VCaP (cell line): ENCODE data around the gene MALRD1.

Source experiments
- H3K27ac ChIP-seq: fragments of 450-650 bp; 2 replicates; pipeline ENCODE4 v1.5.1; 2017
- CTCF ChIP-seq: fragments of 450-650 bp; conservative IDR thresholded peaks from 2 replicates; pipeline ENCODE4 v1.5.1; 2017; ENCODE audit warnings: mild to moderate bottlenecking, moderate library complexity

MALRD1 gene

GRCh38 chr10:19701427-19702052, 652.9 kb downstream of the MALRD1 start:
- TF ChIP-seq CTCF = no peak
- H3K27ac ChIP-seq = no peak overlapping the region

GRCh38 chr10:19702215-19702614, 653.6 kb downstream of the MALRD1 start:
- no peak for TF ChIP-seq CTCF
- no peak overlapping the region for H3K27ac ChIP-seq

DNA sequence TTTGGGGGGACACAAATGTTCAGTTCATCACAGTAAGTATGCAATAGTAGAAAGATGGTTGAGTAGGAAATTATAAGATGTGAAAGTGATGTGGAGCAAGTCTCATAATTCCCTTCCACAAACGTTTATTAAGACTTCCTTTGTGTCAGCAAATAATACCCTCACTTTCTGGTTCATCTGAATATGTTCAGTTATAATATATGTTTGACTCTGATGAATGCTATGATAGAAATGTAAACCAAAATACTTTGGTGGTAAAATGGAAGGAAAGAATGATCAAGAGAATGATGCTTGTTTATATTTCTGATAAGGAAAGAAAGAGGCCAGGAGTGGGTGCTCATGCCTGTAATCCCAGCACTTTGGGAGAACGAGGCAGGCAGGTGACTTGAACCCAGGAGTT, 655.9 kb downstream of the MALRD1 start:
- H3K27ac ChIP-seq = no peak overlapping the region
- no peak for TF ChIP-seq CTCF

DNA sequence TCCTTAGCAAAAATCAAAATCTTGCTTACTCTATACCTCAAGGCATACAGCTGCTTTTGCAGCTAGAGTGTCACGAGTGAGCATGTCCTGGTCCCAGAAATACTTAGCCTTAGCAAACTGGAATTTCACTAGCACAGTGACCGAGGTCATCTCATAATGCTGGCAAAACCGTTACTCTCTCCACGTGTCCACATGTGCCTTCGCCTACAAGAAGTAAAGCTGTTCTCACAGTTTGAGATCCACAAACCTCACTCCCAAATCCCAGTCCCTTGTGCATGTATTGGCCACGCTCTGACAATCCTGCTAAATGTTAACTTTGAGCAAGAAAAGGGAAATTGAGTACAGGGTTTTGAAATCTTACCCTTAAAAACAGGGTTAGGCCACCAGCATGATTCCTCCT, 656.6 kb downstream of the MALRD1 start:
- no peak for TF ChIP-seq CTCF
- no peak overlapping the region for H3K27ac ChIP-seq

DNA sequence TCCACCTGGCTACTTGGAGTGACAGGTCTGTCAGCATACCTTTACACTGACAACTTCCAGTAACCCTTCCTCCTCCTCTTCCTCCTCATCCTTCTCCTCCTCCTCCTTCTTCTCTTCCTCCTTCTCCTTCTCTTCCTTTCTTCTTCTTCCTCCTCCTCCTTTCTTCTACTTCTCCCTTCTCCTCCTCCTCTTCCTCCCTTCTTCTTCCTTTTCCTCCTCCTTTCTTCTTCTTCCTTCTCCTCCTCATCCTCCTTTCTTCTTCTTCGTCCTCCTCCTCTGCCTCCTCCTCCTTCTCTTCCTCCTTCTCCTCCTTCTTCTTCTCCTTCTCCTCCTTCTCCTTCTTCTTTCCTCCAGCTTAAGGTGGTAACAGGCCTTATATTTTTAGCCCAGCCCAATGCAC, 658.3 kb downstream of the MALRD1 start:
- no peak overlapping the region for H3K27ac ChIP-seq
- no peak for TF ChIP-seq CTCF

DNA sequence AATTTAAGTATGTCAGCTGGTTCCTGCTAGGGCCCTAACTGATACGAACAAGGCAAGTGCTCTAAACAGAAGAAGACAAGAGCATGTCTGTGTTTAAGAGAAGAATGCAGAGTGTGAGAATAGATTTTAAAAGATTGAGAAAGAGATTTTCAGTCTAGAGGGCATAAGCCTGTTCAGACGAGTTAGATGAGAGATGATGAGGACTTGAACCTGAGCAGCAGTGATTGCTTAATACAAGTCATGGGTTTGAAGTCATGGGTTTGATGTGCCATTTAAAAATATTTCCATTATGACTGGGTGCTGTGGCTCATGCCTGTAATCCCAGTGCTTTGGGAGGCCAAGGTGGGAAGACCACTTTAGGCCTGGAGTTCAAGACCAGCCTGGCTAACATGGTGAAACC, 658.8 kb downstream of the MALRD1 start:
- H3K27ac ChIP-seq = no peak overlapping the region
- TF ChIP-seq CTCF = no peak

DNA sequence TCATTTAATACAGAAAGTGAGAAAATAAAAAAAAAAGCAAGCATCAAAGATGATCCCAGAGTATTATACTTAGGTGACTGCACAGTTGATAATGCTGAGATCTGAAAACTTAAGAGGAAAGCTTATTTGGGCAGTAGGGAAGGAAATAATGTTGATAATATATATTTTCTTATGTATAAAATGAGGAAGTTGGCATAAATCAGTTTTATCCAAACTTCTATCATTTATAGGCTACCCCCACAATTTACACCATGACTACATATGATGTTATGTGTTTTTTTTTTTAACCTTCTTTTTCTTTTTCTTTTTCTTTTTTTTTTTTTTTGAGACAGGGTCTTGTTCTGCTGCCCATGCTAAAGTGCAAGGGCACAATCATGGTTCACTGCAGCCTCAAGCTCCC, 659.4 kb downstream of the MALRD1 start:
- TF ChIP-seq CTCF = no peak
- H3K27ac ChIP-seq = no peak overlapping the region

DNA sequence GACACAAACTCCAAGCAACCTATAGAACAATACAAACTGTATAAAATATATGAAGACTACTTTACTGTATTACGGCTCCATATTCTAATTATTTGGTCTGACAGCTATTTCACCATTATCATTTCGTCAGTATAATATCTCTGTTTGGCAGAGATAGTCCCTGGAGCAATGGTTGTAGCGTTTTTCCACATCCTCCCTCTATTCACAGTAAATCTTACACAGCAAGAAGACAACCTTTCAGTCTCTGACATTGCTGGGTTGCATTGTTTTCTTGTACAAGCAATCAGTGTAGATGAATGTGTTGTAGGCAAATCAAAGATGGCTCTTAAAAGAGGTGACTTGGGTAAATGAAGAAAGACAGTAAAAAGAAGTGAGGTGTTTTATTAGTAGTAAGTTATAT, 662.0 kb downstream of the MALRD1 start:
- TF ChIP-seq CTCF = no peak
- no peak overlapping the region for H3K27ac ChIP-seq
